8988T (cell line): Measurements from ENCODE around the gene RPS5.
"Not testable (repeated sequence)": the region's sequence is repeated elsewhere in the genome, so short reads cannot be mapped to it uniquely, and the experiment has no call there.

Experiments used
- DNase-seq: peaks from one replicate; pipeline ENCODE4 v3.0.0; 2011

Gene RPS5

GRCh38 chr19:58385891-58386575 lies 1.0 kb upstream of the RPS5 start:
- no peak for DNase-seq

- DNase-seq, result no peak
Measured at GRCh38 chr19:58387338-58388174, 487 bp downstream of the RPS5 start.

GRCh38 chr19:58388175-58388526 lies 1.1 kb downstream of the RPS5 start:
- no peak for DNase-seq

DNA sequence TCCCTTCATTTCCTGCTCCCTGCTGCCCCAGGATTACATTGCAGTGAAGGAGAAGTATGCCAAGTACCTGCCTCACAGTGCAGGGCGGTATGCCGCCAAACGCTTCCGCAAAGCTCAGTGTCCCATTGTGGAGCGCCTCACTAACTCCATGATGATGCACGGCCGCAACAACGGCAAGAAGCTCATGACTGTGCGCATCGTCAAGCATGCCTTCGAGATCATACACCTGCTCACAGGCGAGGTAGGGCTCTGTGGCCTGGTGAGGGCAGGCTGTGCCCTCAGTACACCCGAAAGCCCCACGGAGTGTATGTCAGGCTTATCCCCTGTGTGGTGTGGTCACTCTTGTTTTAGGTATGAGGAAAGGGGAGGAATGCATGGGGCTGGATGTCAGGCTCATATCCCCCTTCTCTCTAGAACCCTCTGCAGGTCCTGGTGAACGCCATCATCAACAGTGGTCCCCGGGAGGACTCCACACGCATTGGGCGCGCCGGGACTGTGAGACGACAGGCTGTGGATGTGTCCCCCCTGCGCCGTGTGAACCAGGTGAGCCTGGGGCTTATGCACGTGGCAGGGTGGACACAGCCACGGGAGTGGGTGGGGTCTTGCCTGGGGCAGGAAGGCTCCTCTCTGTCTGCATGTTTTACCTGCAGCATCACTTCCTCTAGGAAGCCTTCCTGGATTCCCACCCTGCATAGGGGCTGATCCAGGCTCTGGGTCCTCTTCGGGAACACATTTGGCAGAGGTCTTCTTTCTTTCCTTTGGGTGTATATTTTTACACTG lies 6.1 kb downstream of the RPS5 start:
- DNase-seq, result peak; percentile 28

DNA sequence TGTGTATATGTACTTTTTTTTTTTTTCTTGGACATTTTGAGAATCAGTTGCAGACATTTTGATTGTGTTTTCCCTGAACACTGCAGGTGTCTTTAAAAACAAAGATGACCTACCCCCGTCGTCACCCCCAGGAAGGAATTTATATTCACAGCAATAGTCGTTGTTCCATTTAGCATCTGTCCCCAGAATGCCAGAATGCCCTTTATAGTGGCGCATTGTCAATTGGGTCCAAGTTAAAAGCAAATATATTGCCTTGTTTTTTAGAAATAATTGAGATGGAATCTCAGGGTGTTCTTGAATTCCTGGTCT lies 6.6 kb downstream of the RPS5 start:
- DNase-seq, result peak; percentile 1

- DNase-seq, result no peak
Measured at GRCh38 chr19:58394821-58395219, 7.8 kb downstream of the RPS5 start.

DNA sequence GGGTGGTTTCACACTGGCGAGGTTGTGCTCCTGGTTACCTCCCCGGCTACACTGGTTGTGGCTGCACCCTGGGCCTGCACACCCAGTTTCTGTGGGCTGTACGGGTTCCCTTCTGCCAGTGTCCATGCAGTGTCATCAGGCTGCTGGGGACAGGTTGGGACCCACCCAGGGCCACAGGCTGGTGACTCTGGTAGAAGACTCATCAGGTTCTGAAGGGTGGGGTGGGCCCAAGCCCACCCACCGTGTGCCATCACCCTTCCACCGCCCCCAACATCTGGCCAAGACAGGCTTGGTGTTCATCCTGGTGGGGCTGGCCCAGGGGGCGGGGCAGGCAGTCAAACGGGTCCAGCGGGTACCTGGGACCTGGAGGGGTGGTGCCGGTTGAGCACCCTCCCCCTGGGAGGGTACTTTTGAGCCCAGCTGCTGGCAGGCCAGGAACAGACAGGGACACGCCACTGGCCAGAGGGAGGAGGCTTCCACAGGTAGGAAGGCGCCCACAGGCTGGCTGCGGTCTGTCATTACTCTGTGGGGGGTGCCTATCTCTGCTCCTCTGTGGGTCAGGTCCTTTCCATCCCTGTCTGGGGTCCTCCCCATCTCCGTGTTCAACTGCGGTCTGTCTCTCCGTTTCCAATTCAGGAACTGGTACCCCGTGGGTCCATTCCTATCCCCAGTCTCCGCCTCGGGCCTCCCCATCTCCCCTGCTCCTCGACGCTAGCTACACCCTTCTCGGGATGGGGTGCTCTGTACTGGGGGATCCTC lies 8.3 kb downstream of the RPS5 start, which contains the start of gene RNF225:
Gene RNF225, plus strand, starts transcription at position 437 of the 759 bp plus-strand sequence. CDS start 434 bp downstream, outside the sequence.
- DNase-seq, result peak; percentile 69

DNA sequence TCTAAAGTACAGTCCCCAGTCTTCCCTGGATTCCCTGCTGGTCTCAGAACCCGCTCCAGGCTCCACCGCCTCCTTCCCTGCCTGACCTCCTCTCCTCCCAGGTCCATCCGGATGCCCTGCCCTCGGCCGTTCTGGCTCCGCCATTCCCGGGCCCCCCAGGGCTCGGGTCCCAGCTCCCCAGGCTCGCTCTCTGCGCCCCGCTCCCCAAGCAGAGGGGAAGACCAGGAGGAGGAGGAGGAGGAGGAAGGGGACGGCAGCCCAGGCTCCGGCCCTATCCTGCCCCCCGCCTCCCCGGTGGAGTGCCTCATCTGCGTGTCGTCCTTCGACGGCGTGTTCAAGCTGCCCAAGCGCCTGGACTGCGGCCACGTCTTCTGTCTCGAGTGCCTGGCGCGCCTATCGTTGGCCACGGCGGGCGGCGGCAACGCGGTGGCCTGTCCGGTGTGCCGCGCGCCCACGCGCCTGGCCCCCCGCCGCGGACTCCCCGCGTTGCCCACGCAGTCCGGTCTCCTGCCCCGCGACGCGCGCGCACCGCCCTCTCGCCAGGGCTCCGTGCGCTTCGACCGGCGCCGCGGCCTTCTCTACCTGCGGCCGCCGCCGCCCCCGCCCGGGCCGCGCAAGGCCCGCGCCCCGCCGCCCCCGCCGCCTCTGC lies 9.0 kb downstream of the RPS5 start:
- peak; percentile 45 for DNase-seq

DNA sequence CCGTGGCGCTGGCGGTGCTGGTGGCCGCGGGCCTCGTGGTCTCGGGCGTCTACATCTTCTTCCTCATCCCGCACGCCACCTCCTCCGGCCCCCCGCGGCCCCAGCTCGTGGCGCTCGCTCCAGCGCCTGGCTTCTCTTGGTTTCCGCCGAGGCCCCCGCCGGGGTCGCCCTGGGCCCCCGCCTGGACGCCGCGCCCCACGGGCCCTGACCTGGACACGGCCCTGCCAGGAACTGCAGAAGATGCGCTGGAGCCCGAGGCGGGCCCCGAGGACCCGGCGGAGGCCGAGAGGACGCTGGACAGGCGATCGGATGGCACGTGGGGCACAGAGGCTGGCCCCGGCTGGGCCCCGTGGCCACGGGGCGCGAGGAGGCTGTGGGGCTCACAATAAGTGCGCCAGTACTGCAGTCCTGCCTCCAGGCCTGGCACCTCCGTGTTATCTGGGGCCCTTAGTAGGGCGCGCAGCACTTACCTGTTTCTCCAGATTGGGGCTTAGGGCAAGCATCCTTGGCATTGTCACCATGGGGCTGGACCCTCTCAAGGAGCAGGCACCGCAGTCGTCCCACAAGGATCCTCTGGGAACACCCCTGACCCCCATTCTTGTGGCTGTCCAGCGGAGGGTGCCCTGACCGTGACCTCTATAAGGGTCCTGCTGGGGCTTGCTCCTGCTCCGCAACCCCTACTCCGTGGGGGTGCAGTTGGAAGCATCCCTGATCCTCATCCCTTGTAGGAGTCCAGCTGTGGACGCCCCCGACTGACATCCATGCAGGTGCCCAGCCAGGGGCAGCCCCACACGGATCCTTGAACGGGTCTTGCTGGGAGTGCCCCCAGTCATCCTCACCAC lies 9.8 kb downstream of the RPS5 start:
- no peak for DNase-seq

GRCh38 chr19:58397533-58398037 lies 10.5 kb downstream of the RPS5 start:
- DNase-seq, result no peak

DNA sequence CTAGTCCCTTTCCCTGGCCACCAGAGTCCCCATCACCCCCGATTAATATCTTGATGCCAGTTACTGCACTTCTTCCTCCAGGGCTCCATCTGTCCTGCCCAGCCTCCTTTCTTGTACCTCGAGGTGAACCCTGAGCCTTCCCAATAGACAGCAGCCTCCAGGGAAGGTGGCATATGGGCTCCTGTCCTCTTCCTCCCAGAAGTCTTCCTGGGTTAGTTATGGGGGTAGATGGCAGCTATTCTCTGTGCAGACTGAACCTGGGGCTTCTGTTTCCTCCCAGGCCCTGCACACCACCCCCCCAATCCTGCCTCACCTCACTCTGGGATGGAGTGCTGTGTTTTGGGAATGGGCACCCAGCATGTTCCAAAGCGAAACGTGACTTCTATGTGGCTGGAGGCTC lies 11.0 kb downstream of the RPS5 start:
- DNase-seq, result no peak

GRCh38 chr19:58398545-58398944 lies 11.5 kb downstream of the RPS5 start:
- no peak for DNase-seq

- no peak for DNase-seq
Measured at GRCh38 chr19:58399903-58400302, 12.8 kb downstream of the RPS5 start.

DNA sequence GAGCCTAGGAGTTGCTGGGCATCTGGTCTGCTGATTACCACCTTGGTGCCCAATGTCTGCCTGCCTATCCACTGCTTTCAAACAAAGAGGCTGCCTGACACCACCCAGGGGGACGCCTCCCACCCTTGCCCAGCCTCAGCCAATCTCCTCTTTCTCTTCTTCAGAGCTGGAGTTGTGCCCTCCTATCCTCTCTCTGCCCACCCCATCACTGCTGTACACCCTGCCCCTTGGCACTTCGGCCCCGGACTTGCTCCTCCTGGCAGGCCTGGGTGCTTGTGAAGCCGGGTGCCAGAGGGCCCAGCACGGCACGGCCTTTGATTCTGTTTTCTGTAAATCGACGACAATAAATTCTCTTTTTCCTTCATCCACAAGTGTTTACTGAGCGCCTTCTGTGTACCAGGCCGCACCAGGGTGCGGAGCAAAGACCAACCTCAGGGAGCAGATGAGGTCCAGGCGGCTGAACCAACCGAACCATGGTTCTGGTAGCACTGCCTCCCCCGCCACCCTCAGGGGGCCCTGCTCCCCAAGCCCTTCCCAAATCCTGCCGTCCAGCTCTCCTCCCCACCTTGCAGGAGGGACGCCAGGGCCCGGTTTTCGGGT lies 13.3 kb downstream of the RPS5 start:
- no peak for DNase-seq

DNA sequence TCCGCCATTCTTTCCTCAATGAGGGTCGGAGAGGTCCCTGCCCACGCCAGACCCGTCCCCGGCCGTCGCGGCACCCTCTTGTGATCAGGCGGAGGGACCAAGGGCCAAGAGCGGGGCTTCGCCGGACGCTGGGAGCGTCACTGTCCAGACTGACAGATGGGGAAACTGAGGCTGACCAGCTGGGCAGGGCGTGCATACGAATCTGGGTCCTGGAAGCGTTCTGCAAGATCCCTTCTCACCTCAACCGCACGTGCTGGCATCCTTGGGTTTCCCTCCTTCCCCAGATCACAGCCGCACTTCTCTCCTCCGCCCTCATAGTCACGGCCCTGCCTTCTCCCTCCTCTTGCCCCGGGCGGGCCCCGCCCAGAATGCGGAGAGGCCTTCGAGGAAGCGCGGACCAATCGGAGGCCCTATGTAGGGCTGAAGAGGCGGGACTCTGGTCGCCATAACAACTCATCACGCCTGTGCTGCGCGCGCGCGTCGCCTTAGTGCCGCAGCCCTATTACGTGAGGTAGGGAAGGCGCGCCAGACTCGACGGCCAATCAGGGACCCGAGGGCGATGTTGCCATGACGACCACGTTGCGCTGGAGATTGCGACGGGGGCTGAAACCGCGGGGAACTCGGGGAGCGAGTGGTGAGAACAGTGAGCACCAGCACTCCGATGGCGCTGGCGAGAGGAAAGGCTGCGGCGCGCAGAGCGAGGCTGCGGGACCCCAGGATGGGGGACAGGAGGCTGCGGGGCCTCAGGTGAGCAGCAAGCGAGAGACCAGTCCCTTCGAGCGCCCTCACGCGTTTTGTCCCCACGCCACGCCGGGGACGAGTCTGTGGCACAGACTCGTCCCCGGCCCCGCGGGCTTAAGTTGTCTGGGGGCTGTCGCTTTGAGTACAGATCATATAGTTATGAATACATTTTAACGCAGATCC lies 14.1 kb downstream of the RPS5 start:
- DNase-seq, result peak; percentile 97

GRCh38 chr19:58401840-58402421 lies 14.9 kb downstream of the RPS5 start:
- no peak for DNase-seq

DNA sequence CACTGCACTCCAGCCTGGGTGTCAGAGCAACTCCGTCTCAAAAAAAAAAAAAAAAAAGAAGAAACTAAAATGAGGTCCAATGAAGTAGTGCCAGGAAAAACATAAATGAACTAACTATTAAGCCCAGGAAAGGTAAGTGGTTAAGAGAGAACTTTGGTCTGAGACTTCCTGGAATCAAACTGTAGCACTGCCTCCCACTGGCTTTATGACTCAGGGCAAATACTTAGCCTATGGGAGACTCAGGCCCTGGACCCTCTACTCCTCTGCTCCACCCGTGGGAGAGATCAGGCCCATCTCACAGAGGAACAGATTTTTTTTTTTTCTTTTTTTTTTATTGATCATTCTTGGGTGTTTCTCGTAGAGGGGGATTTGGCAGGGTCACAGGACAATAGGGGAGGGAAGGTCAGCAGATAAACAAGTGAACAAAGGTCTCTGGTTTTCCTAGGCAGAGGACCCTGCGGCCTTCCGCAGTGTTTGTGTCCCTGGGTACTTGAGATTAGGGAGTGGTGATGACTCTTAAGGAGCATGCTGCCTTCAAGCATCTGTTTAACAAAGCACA lies 16.9 kb downstream of the RPS5 start:
- not testable (repeated sequence) for DNase-seq

DNA sequence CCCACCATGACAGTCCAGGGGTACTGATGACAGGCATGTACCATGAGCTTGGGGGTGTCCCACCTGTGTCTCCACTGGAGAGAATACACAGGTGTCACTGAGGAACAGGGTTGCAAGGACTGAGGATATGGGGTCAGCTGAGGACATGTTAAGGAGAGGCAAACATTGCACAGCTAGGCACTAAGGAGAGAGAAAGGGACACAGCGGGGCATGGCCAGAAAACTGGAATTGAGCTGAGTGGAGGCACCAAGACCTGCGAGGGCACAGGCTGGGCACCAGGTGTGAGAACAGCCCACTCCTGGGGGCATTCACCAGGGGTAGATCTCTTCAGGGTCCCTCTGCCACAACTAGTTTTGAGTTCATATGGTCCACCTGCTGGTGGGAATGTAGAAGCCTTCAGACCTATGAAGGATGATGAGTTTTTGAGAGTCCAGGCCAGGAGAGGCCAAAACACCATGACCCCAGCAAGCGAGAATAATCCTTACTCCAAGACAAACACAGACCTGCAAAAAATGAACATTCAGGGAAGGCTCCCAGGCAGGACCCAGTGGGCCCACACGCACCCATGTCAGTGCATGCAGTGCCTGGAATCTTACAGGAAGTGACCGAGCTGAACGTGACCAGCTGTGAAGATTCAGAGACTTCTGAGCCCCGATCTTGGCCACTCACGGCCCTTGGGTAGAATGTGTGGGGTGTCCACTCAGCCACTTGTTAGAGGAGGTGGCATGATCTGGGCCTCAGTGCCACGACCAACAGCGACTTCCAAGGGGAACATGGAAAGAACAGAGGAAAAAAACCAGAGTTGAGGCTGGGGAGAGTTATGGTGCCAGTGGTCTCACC lies 20.0 kb downstream of the RPS5 start:
- no peak for DNase-seq
